ENCODE data around the gene GPR158.

The GPR158 gene

DNA sequence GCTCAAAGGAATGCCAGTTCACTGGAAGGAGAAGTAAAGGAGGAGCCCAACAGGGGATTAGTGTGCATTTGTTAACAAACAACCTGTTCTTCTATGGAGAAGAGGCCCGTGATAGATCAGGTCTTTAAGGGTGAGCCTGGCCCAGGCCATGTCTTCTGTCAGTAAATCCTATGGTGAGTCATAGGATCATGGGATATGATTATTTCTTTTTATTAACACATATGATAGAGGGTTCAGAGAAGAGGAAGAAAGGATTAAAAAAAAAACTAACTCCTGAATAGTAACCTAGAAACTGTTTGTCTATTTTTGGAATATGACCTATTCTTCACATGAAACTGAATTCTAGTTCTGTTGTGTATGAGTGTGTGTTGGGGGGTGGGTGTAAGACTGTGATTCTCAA is 70.4 kb downstream of the GPR158 start:
- no peak overlapping the region for H3K4me3 ChIP-seq (ENCODE audit: low read length)
- no peaks in the 10 kb centered on the region for H3K9me3 ChIP-seq (ENCODE audit: control insufficient read depth, insufficient read depth, low read length)
- no peaks in the 10 kb centered on the region for H3F3A ChIP-seq (ENCODE audit: control insufficient read depth, insufficient read depth)
- no peaks in the 10 kb centered on the region for H3K4me1 ChIP-seq (ENCODE audit: control insufficient read depth, low read length)
- H3K79me2 ChIP-seq (ENCODE audit: control insufficient read depth, low read length): no peaks in the 10 kb centered on the region
- H3K27me3 ChIP-seq (ENCODE audit: control insufficient read depth, low read length): no peaks in the 10 kb centered on the region
- no peak overlapping the region for H3K27ac ChIP-seq (ENCODE audit: low read depth, low read length)
- H4K20me1 ChIP-seq (ENCODE audit: control insufficient read depth, insufficient read depth, low read depth, low read length): no peaks in the 10 kb centered on the region
- TF ChIP-seq EZH2phosphoT487 (IDR thresholded peaks at IDR 0.05; ENCODE audit: borderline replicate concordance, low read length) (no peak), CTCF (IDR thresholded peaks at IDR 0.05; ENCODE audit: low read depth, low read length, poor library complexity, severe bottlenecking) (no peak)
- no peaks in the 10 kb centered on the region for H3K9me2 ChIP-seq (replicated peaks; ENCODE audit: control insufficient read depth, low read length)
- H3K4me2 ChIP-seq (ENCODE audit: low read length): no peak overlapping the region
- no peaks in the 10 kb centered on the region for H3K36me3 ChIP-seq (ENCODE audit: control insufficient read depth, low read length)

DNA sequence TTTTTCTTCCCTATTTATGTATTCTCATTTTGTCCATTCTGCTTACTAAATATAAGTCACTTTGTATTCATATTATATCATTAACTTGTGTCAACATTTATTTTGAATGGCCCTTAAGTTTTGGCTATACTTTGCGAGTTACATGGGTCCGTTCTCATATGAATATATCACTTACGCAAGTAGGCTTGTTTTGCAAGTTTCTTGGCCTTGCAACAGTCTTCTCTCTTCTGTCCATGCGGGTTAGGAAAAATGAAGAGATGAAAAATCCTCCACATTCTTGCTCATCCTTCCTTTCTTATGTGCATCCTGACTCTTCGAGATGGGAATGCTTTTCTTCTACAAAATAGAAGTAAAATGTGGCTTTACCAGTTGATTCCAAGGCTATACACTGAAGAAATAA is 82.8 kb downstream of the GPR158 start:
- H3K9me3 ChIP-seq (ENCODE audit: control insufficient read depth, insufficient read depth, low read length): no peaks in the 10 kb centered on the region
- no peaks in the 10 kb centered on the region for H3K36me3 ChIP-seq (ENCODE audit: control insufficient read depth, low read length)
- no peaks in the 10 kb centered on the region for H3F3A ChIP-seq (ENCODE audit: control insufficient read depth, insufficient read depth)
- no peaks in the 10 kb centered on the region for H3K4me1 ChIP-seq (ENCODE audit: control insufficient read depth, low read length)
- H3K4me3 ChIP-seq (ENCODE audit: low read length): no peak overlapping the region
- no peaks in the 10 kb centered on the region for H4K20me1 ChIP-seq (ENCODE audit: control insufficient read depth, insufficient read depth, low read depth, low read length)
- H3K27ac ChIP-seq (ENCODE audit: low read depth, low read length): no peak overlapping the region
- no peaks in the 10 kb centered on the region for H3K79me2 ChIP-seq (ENCODE audit: control insufficient read depth, low read length)
- no peaks in the 10 kb centered on the region for H3K27me3 ChIP-seq (ENCODE audit: control insufficient read depth, low read length)
- H3K9me2 ChIP-seq (replicated peaks; ENCODE audit: control insufficient read depth, low read length): no peaks in the 10 kb centered on the region
- no peak for TF ChIP-seq EZH2phosphoT487 (IDR thresholded peaks at IDR 0.05; ENCODE audit: borderline replicate concordance, low read length)
- H3K4me2 ChIP-seq (ENCODE audit: low read length): no peak overlapping the region

- H3K9me3 ChIP-seq (ENCODE audit: control insufficient read depth, insufficient read depth, low read length): no peaks in the 10 kb centered on the region
These were observed 86.3 kb downstream of the GPR158 start for GRCh38 chr10:25261110-25261509.

DNA sequence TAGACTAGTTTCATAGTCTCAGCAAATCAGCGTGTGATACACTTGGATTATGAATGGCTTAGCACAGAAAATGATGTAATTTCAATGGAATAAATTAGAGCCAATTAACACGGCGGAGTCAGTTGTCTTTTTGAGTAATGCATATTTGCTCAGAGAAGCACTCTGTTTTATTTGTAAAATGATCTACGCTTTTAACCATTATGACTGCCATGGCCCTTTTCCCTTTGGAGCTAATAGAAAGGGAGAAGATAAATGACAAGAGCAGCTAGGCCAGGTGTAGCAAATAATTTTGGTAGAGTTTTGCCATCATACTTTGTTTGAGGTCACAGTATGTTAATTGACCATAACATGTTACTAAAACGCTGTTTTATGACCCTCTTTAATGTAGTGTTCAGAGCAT is 86.8 kb downstream of the GPR158 start:
- H3K79me2 ChIP-seq (ENCODE audit: control insufficient read depth, low read length): no peaks in the 10 kb centered on the region
- H3K36me3 ChIP-seq (ENCODE audit: control insufficient read depth, low read length): no peaks in the 10 kb centered on the region
- H3K9me3 ChIP-seq (ENCODE audit: control insufficient read depth, insufficient read depth, low read length): no peaks in the 10 kb centered on the region
- H3K27ac ChIP-seq (ENCODE audit: low read depth, low read length): no peak overlapping the region
- no peak overlapping the region for H3K4me2 ChIP-seq (ENCODE audit: low read length)
- no peak overlapping the region for H3K4me3 ChIP-seq (ENCODE audit: low read length)
- no peaks in the 10 kb centered on the region for H3K9me2 ChIP-seq (replicated peaks; ENCODE audit: control insufficient read depth, low read length)
- no peaks in the 10 kb centered on the region for H3K4me1 ChIP-seq (ENCODE audit: control insufficient read depth, low read length)
- H4K20me1 ChIP-seq (ENCODE audit: control insufficient read depth, insufficient read depth, low read depth, low read length): no peaks in the 10 kb centered on the region
- H3K27me3 ChIP-seq (ENCODE audit: control insufficient read depth, low read length): no peaks in the 10 kb centered on the region
- TF ChIP-seq EZH2phosphoT487 (IDR thresholded peaks at IDR 0.05; ENCODE audit: borderline replicate concordance, low read length) (no peak), CTCF (IDR thresholded peaks at IDR 0.05; ENCODE audit: low read depth, low read length, poor library complexity, severe bottlenecking) (no peak)
- no peaks in the 10 kb centered on the region for H3F3A ChIP-seq (ENCODE audit: control insufficient read depth, insufficient read depth)

More at GRCh38 chr10:25261110-25261509, 86.3 kb downstream of the GPR158 start:
- Histone ChIP-seq H3K36me3 (ENCODE audit: control insufficient read depth, low read length) (no peaks in the 10 kb centered on the region), H3K27ac (ENCODE audit: low read depth, low read length) (no peak overlapping the region), H3K4me2 (ENCODE audit: low read length) (no peak overlapping the region), H3K4me1 (ENCODE audit: control insufficient read depth, low read length) (no peaks in the 10 kb centered on the region), H3K4me3 (ENCODE audit: low read length) (no peak overlapping the region), H3K27me3 (ENCODE audit: control insufficient read depth, low read length) (no peaks in the 10 kb centered on the region), H3K79me2 (ENCODE audit: control insufficient read depth, low read length) (no peaks in the 10 kb centered on the region), H3K9me2 (replicated peaks; ENCODE audit: control insufficient read depth, low read length) (no peaks in the 10 kb centered on the region), H4K20me1 (ENCODE audit: control insufficient read depth, insufficient read depth, low read depth, low read length) (no peaks in the 10 kb centered on the region), H3F3A (ENCODE audit: control insufficient read depth, insufficient read depth) (no peaks in the 10 kb centered on the region)
- TF ChIP-seq CTCF (IDR thresholded peaks at IDR 0.05; ENCODE audit: low read depth, low read length, poor library complexity, severe bottlenecking) (no peak), EZH2phosphoT487 (IDR thresholded peaks at IDR 0.05; ENCODE audit: borderline replicate concordance, low read length) (no peak)
